ENCODE data around the gene MAEA.

DNA sequence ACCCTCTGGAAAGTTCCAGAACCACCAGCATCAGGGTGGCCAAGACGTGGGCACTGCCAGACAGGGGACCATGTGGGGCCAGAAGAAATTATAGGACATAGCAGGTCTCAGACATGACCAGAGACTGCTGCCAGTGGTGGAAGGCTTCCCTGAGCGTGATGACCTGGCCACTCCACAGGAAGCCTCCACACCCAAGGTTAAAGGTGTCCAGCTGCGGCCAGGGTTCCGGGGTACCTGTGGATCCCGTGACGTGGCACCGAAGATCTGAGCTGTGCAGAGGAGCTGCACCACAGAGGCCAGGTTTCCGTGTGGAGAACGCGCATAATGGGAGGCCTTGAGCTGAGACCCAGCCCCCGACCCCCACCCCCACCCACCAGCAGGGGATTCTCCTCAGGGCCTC, 24.3 kb upstream of the MAEA start:
- TF ChIP-seq ZFP3 (CRISPR knock-in tag; IDR thresholded peaks at IDR 0.05) (no peak), ESRRG (CRISPR knock-in tag; IDR thresholded peaks at IDR 0.05) (no peak), TCF4 (CRISPR knock-in tag; IDR thresholded peaks at IDR 0.05; ENCODE audit: borderline replicate concordance) (no peak), ARNTL (CRISPR knock-in tag; IDR thresholded peaks at IDR 0.05; ENCODE audit: borderline replicate concordance, low read depth) (no peak), ZFP30 (CRISPR knock-in tag; IDR thresholded peaks at IDR 0.05) (no peak), RARB (CRISPR knock-in tag; IDR thresholded peaks at IDR 0.05) (no peak), CREB5 (CRISPR knock-in tag; IDR thresholded peaks at IDR 0.05; ENCODE audit: low read depth) (no peak), PATZ1 (CRISPR knock-in tag; IDR thresholded peaks at IDR 0.05; ENCODE audit: borderline replicate concordance) (no peak), SNAI2 (CRISPR knock-in tag; IDR thresholded peaks at IDR 0.05) (no peak), TOX (CRISPR knock-in tag; IDR thresholded peaks at IDR 0.05; ENCODE audit: borderline replicate concordance) (no peak), ZNF70 (CRISPR knock-in tag; IDR thresholded peaks at IDR 0.05) (no peak)

All from SK-N-SH treated with all-trans-retinoic acid at 6 μM for 48 hours (cell line).